Activated CD8-positive, alpha-beta memory T cell treated with anti-CD3 and anti-CD28 coated beads for 24 hours (primary cell): Measurements from ENCODE around the gene ALDH3A2.
"Not testable (repeated sequence)": the region's sequence is repeated elsewhere in the genome, so short reads cannot be mapped to it uniquely, and the experiment has no call there.

Experiments
- DNase-seq: peaks from one replicate; pipeline ENCODE4 v3.0.0-alpha.2; 2020

The ALDH3A2 gene

DNA sequence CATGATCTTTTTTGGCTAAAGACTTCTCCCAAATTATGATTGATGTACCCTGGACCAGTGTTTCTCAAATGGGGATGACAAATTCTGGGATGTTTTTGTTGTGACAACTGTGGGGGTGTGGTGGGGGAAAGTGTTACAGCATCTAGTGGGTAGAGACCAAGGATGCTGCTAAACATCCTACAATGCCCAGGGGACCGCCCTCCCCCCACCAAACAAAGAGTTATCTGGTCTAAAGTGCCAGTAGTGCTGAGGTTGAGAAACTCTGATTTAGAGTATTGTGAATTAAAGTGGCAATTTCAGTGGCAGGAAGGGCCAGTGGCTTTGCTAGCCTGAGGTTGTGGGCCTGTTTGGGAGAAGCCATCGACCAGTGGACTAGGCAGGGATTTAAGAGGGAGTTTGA is 34.6 kb downstream of the ALDH3A2 start:
- DNase-seq: no peak

DNA sequence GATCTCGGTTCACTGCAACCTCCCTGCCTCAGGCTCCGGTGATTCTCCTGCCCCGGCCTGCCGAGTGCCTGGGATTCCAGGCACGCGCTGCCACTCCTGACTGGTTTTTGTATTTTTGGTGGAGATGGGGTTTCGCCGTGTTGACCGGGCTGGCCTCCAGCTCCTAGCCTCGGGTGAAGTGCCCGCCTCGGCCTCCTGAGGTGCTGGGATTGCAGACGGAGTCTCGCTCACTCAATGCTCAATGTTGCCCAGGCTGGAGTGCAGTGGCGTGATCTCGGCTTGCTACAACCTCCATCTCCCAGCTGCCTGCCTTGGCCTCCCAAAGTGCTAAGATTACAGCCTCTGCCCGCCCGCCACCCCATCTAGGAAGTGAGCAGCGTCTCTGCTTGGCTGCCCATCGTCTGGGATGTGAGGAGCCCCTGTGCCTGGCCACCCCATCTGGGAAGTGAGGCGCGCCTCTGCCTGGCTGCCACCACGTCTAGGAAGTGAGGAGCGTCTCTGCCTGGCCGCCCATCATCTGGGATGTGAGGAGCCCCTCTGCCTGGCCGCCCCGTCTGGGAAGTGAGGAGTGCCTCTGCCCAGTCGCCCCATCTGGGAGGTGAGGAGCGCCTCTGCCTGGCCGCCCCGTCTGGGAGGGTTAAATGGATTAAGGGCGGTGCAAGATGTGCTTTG is 36.5 kb downstream of the ALDH3A2 start:
- not testable (repeated sequence) for DNase-seq

DNA sequence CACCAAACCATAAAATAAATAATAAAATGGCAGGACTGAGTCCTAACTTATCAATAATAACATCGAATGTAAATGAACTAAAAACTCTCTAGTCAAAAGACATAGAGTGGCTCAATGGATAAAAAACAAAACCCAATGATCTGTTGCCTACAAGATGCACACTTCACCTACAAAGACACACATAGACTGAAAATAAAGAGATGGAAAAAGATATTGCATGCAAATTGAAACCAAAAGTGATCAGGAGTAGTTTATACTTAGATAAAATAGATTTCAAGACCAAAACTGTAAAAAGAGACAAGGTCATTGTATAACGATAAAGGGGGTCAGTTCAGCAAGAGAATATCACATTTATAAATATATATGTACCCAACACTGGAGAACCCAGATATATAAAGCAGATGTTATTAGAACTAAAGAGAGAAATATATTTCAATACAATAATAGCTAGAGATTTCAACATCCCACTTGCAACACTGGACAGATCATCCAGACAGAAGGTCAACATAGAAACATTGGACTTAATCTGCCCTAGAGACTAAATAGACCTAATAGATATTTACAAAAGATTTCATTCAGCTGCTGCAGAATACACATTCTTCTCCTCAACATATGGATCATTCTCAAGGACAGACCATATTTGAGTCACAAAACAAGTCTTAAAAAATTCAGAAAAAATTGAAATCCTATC is 38.0 kb downstream of the ALDH3A2 start:
- no peak for DNase-seq

DNA sequence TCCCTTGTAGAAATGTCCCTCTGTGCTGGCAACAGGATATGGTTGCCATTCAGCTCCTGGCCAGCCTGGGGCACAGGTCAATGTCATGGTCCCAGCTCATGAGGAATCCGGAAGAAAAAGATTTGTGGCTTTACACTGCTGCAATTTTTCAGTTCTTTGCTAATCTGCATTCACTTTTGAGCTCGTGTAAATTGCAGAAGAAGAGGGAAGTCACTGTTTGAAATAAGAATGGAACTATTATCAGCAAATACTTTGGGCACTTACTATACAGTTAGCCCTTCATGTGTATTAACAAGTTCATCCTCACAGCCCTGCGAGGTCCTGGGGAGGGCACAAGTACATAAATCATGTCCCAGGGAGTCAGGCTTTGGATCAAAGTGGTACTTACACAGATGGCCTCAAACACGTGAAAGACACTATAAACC is 53.7 kb downstream of the ALDH3A2 start:
- no peak for DNase-seq

DNA sequence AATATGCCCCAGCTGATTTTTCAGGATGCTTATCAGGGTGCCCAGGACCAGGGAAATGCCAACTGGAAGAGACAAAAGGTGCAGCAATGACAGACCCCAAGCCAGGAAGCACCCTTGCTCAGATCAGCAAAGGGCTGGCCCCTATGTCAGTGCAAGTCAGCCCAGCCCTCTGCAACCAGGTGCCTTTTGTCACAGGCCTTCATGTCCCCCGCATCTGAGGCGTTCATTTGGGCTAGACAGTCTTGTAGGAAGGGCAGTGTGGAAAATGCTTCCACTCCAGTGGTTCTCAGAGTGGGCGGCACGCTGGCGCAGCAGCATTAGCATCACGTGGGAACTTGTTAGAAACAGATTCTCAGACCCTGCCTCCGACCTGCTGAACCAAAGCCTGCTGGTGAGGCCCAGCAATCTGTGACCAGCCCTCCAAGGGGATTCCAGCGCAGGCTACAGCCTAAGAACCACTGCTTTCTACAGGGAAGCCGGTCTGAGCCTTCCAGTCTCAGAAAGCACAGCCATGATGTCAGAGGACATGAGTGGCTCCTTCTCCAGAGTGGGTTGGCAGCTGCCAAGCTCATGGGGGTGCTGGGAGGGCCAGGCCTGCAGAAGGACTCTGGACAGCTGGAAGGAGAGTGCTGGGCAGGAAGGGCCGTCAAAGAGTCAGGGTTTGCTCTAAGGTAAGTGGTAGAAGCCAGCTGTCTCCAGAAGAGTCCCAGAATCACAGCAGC is 54.7 kb downstream of the ALDH3A2 start:
- DNase-seq: no peak

DNA sequence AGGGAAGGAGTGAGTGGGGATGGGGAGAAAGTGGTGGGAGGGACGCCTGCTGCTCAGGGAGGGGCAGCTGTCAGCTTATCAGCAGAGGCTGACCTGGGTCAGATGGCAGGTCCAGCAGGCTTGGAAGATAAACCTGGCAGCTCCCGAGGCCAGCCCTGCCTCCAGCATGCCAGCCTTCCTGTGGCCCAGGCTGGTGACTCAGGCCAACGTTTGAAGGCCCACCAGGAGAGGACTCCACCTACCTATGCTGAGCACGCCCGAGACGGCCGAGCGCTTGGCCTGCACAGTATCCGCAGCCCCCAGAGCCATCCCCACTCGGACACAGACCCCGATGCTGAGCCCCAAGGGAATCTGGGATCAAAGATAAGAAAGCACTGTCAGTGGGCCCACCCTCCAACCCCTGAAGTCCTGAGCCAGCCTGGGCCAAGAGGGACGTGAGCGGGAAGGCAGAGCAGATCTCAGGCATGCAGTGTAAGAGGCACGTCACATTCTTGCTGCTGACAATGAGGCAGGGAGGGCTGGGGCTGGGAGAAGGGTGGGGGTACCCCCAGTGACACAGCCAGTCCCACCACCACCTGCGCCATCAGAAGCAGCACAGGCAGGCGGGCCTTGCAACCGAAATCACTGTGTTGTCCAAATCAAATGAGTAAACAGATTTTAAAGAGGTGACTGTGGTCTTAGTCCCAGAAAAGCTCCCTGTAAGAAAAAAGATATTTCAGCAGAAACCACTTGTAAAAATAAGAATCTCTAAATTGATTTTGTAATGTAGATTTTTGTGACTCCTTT is 55.5 kb downstream of the ALDH3A2 start:
- DNase-seq: no peak

DNA sequence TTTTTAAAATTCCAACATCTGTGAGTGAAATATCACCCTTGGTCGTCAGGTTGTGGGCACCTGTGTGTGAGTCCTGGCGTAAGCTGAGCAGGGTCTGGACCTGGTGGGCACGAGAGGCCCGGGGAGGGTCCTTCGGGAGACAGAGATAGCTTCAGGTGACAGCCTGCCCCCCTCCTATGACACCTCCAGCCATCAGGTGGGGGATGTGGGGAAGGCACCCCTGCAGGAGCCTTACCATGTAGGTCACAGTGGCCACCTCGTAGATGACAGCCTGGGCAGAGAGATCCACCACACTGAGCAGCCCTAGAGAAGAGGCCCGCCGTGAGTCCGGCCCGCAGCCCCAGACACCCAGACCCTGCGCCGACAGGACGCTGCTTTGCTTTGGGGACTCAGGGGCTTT is 56.6 kb downstream of the ALDH3A2 start:
- DNase-seq: no peak

DNA sequence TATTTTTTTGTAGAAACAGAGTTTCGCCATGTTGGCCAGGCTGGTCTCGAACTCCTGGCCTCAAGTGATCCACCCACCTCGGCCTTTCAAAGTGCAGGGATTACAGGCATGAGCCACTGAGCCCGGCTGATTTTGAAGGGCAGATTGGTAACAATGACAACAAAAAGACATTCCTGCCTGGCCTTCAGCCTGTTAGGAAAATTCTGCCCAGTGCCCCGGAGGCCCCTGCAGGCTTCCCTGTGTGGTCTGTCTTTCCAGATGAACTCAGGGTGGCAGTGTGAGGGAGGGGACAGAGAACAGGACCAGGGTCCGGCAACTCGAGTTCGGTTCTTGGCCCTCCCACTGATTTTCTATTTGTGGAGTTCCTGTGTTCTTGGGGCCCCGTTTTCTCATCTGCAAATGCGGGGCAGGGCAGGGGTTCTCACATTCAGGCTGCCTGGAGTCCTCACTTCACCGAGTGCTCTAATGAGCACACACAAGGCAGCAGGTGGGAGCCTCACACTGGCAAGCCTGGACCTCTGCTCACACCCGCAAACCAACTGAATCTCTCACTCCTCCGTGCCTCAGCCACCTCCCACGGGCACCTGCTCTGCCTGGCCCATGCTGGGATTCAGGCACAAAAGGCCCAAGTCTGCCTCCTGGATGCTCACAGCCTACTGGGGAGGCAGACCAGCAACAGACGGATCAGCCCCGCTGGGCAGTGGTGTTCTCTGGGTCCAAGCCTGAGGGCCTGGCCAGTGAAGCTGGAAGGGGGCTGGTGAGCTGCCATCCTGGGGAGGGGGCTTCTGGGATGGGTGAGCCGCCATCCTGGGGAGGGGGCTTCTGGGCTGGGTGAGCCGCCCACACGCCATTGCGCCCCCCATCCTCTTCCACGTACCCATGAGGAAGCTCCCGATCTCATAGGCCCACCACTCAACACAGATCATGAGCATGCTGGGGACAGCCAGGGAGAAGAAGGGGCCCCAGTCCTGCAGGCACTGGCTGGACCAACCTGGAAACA is 57.5 kb downstream of the ALDH3A2 start:
- DNase-seq: no peak

DNA sequence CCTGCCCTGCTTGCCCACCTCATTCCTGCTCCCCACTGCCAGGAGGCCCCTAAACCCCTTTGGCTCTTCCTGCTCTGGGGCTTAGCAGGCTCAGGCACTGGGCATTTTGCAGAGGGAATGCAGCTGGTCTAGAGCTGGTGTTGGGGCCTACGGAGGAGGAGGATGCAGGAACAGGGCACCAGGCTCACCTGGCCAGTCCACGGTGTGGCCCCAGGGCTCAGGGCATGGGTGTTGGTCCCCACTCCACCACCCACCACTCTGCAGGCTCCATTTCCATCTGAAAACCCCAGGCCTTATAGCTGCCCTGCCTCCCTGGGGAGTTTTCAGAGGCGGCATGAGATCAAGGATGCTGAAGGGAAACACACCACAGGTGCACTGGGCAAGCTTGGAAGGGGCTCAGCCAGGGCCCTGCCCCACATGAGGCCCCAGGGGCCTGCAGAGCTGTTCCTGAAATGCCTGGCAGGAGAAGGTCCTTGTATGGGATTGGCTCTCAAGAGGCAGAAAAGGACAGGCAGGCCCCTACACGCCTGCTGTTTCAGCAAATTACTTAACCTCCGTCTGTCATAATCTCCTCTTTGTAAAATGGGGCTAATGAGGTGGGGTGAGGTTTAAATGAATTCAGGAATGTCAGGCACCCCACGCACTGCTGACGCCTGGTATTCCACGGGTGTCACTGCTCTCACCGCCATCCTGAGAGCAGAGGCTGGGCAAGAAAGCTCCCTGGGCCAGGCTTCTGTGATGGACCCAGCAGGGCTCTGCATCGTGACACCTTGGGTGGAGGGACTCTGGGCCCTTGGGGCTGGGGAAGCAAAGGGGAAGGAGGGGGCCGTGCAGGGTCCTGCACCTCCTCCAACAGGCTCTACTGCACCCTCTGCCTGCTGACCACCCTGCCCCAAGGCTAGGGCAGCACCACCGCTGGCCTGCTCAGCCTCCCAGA is 58.5 kb downstream of the ALDH3A2 start:
- DNase-seq: no peak

DNA sequence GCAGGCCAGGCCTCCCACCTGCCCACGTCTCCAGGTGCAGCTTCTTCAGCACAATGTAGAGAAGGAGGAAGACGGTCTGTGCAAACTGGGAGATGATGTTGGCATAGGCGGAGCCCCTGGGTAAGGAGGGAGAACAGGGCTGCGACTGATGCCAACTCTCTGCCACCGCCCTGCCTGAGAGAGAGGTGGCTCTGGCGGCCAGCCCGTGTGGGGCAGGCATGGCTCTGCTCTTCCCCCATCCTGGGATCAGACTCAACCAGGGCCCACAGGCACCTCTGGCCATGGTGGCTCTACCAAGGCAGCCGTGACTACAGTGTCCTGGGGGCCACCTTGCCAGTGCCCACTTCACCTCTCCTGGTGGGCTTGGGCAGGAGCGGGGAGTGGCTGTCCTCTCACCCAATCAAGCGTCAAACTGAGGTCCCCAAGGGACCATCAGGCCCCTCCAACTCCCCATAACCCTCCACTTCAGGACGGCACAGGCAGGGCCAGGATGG is 59.2 kb downstream of the ALDH3A2 start:
- no peak for DNase-seq

DNA sequence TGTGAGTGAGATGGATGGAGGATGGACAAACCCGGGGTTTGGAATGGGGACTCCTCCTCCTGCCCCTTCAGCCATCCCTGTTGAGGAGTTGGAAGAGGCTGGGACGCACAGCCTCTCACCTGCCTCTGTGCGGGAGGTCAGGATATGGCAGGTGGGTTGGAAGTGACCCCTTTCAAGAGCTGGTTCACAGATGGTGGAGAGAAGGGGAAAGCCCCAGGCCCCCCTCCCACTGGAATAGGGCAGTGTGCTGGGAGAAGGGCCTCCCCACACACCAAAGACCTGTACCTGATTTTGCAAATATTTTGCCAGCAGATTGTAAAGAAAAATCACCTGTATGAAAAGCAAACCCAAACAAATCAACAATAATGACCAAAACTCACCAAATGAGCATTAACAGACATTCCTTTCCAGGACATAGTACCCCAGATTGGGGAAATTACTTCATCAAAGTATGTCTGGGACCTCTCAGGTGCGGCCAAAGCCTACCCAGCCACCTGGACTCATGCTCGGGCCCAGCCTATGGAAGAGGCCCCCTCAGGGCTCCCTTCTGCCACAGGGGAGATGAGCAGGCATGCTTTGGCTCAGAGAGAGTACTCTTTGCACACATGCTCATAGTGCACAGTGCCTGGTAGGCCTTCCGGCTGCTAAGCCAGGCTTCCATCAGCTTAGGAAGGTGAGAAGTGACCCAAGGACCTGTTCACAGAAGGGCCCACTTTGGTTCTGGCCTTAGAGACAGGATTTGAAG is 60.1 kb downstream of the ALDH3A2 start:
- DNase-seq: no peak

DNA sequence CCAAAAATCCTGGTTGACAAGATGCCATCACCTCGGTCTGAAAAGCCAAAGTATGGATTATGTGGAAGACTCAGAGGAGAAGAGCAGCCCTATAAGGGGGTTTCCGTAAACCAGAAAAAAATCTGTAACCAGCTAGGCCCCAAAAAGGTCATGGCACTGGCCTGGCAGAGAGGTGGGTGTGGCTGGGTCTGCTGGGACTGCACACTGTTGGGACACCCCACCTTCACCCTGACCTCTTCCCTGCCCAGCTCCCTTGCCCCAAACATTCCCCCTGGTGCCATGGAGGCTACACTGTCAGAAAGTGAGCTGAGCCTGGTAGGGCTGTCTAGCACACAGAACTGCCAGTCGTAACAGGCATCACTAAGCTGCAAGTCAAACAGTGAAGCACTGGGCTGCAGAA is 61.3 kb downstream of the ALDH3A2 start:
- no peak for DNase-seq

DNA sequence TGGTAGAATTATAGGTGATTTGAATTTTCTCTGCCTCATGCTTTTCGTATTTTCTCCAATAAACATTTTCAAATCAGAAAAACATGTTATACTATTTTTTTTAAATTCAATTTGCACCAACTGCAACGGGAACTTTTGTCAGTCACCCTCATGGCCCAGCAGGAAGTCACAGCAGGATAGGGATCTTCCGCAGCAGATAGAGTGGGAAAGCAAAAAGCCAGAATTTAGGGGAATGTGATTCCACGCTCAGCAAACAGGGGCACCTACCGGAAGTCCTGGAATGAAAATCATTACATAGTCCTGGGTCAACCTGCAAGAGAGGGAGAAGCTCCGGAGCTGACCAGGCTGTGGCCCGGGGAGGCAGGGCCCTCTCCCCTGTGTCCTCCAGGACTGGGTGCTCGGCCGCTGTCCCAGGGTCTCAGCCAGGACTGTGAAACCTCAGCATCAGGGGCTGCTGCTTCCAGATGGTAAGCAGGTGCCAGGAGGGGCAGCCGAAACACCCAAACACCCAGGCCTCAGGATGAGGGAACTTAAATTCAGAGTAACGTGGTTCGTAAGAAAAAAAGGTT is 64.0 kb downstream of the ALDH3A2 start:
- no peak for DNase-seq

DNA sequence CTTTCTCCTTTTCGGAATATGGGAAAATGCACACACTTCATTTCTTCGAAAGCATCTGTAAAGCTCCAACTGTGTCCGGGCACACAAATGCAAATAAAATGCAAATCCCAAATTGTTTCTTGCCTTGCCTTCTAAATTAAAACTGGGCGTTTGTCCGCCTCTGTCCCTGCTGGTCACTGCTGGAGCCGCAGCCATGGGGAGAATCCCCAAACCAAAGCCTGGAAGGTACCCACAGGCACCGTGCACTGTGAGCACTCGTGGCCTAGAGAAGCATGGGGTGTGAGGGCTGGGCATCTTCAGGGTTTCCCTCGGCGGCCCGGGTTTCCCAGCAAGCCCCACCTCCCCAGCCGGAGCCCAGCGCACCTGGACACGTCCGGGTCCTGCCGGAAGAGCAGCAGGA is 64.9 kb downstream of the ALDH3A2 start:
- no peak for DNase-seq

DNA sequence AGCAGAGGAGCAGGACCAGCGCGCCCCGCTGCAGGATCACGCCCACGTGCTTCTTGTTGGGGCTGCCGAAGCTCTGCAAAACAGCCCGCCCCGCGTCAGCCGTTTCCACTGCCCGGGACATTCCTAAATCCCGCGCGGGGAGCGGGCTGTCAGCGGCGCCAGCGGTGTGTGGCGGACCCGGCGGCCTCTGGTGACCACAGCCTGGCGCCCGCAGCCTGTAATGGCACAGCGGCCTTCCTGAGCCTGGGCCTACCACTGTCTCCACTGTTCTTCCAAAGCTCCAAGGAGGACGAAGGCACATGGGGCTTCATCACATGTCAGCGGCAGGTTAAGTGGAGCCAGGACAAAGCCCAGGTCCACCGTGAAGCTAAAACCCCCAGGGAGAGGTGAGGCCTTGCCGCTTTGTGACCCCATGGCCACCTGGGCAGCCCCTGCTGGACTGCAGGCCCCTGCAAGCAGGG is 65.4 kb downstream of the ALDH3A2 start:
- DNase-seq: no peak

DNA sequence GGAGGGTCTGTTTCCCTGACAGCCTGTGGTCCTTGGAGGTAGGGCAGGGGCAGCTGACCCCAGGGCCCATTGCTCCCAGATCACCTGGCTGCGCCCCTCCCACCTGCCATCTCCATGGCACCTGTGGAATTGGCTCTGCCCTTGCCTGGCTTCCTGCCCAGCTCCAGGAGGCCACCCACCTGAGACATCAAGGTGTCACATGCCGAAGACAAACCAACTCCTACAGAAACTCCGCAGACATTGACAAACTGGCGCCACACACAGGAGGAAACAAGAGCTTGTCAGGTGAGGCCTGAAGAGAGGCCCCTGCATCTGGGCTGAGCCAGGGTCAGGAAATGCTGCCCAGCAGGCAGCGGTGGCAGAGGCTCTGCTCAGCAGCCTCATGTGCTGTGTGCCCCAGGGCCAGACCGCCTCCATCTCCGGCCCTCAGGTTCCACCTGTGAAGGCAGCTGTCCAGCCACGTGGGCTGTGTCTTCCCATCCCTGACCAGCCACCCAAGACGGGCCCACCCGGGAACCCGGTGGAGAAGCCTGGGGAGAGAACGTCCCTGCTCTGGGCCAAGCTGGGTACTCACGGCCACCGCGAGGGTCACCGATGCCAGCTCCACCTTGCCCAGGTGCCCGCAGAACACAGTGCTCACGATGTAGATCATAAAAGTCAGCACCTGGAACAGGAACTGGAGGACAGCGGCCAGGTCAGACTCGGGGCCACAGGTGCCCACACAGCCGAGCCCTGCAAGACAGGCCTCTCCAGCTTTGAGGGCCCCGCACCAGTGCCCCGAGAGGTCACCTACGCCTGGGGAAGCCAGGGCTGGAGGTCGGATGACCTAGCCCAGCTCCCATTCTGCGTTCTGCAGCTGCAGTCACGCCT is 66.2 kb downstream of the ALDH3A2 start:
- no peak for DNase-seq

DNA sequence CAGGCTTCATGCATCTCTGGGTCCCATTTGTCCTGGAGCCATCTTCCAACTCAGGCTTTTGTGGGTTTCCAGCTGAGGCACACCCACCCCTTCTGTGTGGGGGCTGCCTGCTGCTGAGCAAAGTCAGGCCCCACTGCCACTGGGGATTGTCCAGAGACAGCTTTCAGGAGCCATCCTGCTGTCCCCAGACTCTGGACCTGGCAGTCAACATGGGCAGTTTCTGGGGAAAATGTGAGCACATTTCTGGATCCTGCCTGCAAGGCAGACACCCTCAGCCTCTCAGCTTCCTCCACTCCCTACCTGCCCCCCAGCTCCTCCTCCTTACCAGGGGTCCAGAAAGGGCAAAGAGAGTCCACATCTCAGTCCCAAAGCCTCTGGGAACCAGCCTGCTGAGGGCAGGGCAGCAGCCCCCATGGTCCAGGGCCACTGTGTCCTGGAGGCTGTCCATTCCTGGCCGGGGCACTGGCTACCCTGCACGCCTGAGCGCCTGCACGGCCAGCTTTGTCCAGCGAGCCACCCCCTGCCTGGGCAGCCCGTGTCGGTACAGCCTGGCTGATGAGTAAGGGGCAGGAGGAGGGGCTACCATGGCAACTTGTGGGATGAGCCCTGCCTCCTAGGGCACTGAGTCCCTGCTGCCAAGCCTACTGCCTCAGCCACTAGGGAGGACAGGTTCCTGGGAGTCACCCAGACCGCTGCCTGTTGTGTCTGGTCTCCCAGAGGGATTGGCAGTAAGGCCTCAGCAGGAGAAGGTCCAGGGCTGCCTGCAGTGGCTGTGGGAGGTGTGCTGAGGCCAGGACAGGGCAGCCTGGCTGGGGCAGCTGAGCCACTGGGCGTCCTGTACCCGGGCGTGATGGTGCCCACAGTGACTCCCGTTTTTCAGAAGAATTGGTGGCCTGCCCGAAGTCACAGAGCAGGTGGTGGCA is 67.8 kb downstream of the ALDH3A2 start, which contains the start of gene SLC47A2:
Gene SLC47A2, minus strand, starts transcription at position 477 of the 923 bp plus-strand sequence. Its CDS starts 29 bp downstream, at position 448.
- no peak for DNase-seq
